Fibroblast of skin of left quadriceps (primary cell): ENCODE results near the gene PAXX.

Experiments
- DNase-seq, 2 experiments: peaks; one replicate each; pipeline ENCODE4 v3.0.0-alpha.2; 2013; ENCODE audit warnings: low read depth in 2 of 2

Gene PAXX

GRCh38 chr9:136952876-136953770 is 39.1 kb upstream of the PAXX start:
- DNase-seq: no peak

GRCh38 chr9:136953771-136954269 is 38.4 kb upstream of the PAXX start:
- no peak for DNase-seq

GRCh38 chr9:136954270-136955083 is 37.7 kb upstream of the PAXX start:
- DNase-seq: no peak

- no peak for DNase-seq
Observed at GRCh38 chr9:136955202-136955942, 36.9 kb upstream of the PAXX start.

- DNase-seq: no peak
Observed at GRCh38 chr9:136955943-136956335, 36.3 kb upstream of the PAXX start.

GRCh38 chr9:136956604-136957003 is 35.6 kb upstream of the PAXX start:
- no peak for DNase-seq

- DNase-seq: no peak
Observed at GRCh38 chr9:136957461-136957860, 34.8 kb upstream of the PAXX start.

- no peak for DNase-seq
Observed at GRCh38 chr9:136957901-136958300, 34.3 kb upstream of the PAXX start.

GRCh38 chr9:136958473-136958872 is 33.7 kb upstream of the PAXX start:
- no peak for DNase-seq

GRCh38 chr9:136958898-136959850 is 33.0 kb upstream of the PAXX start:
- no peak for DNase-seq

- DNase-seq: no peak
Observed at GRCh38 chr9:136960212-136960937, 31.8 kb upstream of the PAXX start.

GRCh38 chr9:136960938-136961275 is 31.3 kb upstream of the PAXX start:
- no peak for DNase-seq

- DNase-seq: no peak
Observed at GRCh38 chr9:136961279-136962065, 30.8 kb upstream of the PAXX start.

GRCh38 chr9:136962163-136962562 is 30.1 kb upstream of the PAXX start:
- no peak for DNase-seq

GRCh38 chr9:136962701-136963248 is 29.4 kb upstream of the PAXX start:
- DNase-seq: no peak

- no peak for DNase-seq
Observed at GRCh38 chr9:136963341-136963740, 28.9 kb upstream of the PAXX start.

GRCh38 chr9:136963751-136964150 is 28.5 kb upstream of the PAXX start:
- no peak for DNase-seq

GRCh38 chr9:136964171-136964689 is 28.0 kb upstream of the PAXX start:
- DNase-seq: no peak
